PFSK-1 (cell line): ENCODE measurements around the gene TAL1.

Experiments
- POLR2AphosphoS5 ChIP-seq: IDR thresholded peaks from 2 replicates; pipeline ENCODE4 v1.6.1; 2012; ENCODE audit warnings: low read depth, mild to moderate bottlenecking, control low read depth, low read length, moderate library complexity
- REST ChIP-seq, 2 experiments: IDR thresholded peaks; 2 replicates each; pipeline versions ENCODE4 v1.6.1 to v1.8.0; 2011 to 2012; ENCODE audit warnings: low read depth in 2 of 2, low read length in 2 of 2, control low read depth in 1 of 2, inconsistent platforms in 1 of 2, mild to moderate bottlenecking in 1 of 2, moderate library complexity in 1 of 2; ENCODE audit not compliant: insufficient read depth in 1 of 2

- TF ChIP-seq REST (IDR thresholded peaks at IDR 0.05; ENCODE audit: insufficient read depth in 1 of 2, low read depth in 2 of 2, low read length in 2 of 2) (no peak), POLR2AphosphoS5 (no peak)
These were observed 33.8 kb downstream of the TAL1 start for GRCh38 chr1:47198214-47198613.
